ENCODE data around the gene FAM200A.
"Not testable (repeated sequence)": the region's sequence is repeated elsewhere in the genome, so short reads cannot be mapped to it uniquely, and the experiment has no call there.

FAM200A gene

GRCh38 chr7:99545308-99545707 is 6.6 kb downstream of the FAM200A start:
- H3K27ac Mint-ChIP-seq, H3K4me1 Mint-ChIP-seq, CTCF ChIA-PET, H3K4me3 Mint-ChIP-seq, H3K27me3 Mint-ChIP-seq, DNase-seq: not testable (repeated sequence)
- peaks cover 38% of the 10 kb centered on the region for H3K36me3 Mint-ChIP-seq
- peaks cover 40% of the 10 kb centered on the region for H3K9me3 Mint-ChIP-seq

GRCh38 chr7:99543916-99544315 is 8.0 kb downstream of the FAM200A start:
- DNase-seq, result no peak
- peaks cover 27% of the 10 kb centered on the region for H3K36me3 Mint-ChIP-seq
- no peaks in the 10 kb centered on the region for H3K4me1 Mint-ChIP-seq
- CTCF ChIA-PET, result no interaction called here
- no peak overlapping the region for H3K27ac Mint-ChIP-seq
- H3K4me3 Mint-ChIP-seq, result no peak overlapping the region
- H3K27me3 Mint-ChIP-seq, result no peaks in the 10 kb centered on the region
- peaks cover 45% of the 10 kb centered on the region for H3K9me3 Mint-ChIP-seq

GRCh38 chr7:99543081-99543671 is 8.7 kb downstream of the FAM200A start:
- no peaks in the 10 kb centered on the region for H3K4me1 Mint-ChIP-seq
- H3K27ac Mint-ChIP-seq, result no peak overlapping the region
- CTCF ChIA-PET, result no interaction called here
- H3K4me3 Mint-ChIP-seq, result no peak overlapping the region
- H3K27me3 Mint-ChIP-seq, result no peaks in the 10 kb centered on the region
- no peak for DNase-seq
- peaks cover 23% of the 10 kb centered on the region for H3K36me3 Mint-ChIP-seq
- peaks cover 48% of the 10 kb centered on the region for H3K9me3 Mint-ChIP-seq

GRCh38 chr7:99541212-99541611 is 10.7 kb downstream of the FAM200A start:
- DNase-seq, result no peak
- CTCF ChIA-PET, result no interaction called here
- Mint-ChIP-seq H3K27ac (no peak overlapping the region), H3K4me3 (no peak overlapping the region), H3K36me3 (peaks cover 13% of the 10 kb centered on the region), H3K9me3 (peaks cover 57% of the 10 kb centered on the region), H3K4me1 (no peaks in the 10 kb centered on the region), H3K27me3 (no peaks in the 10 kb centered on the region)

- CTCF ChIA-PET, result no interaction called here
- no peak for DNase-seq
- Mint-ChIP-seq H3K27ac (no peak overlapping the region), H3K4me1 (no peaks in the 10 kb centered on the region), H3K36me3 (peaks cover 13% of the 10 kb centered on the region), H3K27me3 (no peaks in the 10 kb centered on the region), H3K4me3 (no peak overlapping the region), H3K9me3 (peaks cover 60% of the 10 kb centered on the region)
Observed at GRCh38 chr7:99540542-99540941, 11.4 kb downstream of the FAM200A start.

GRCh38 chr7:99539213-99539811 is 12.6 kb downstream of the FAM200A start:
- Mint-ChIP-seq H3K36me3 (peaks cover 11% of the 10 kb centered on the region), H3K9me3 (peaks cover 62% of the 10 kb centered on the region), H3K4me1 (no peaks in the 10 kb centered on the region), H3K27me3 (no peaks in the 10 kb centered on the region), H3K27ac (peak overlapping the region; percentile 68), H3K4me3 (no peak overlapping the region)
- CTCF ChIA-PET, result no interaction called here
- no peak for DNase-seq

GRCh38 chr7:99535667-99536066 is 16.2 kb downstream of the FAM200A start:
- CTCF ChIA-PET, result interaction anchor here (0.6 kb wide), 1 partner anchor 267 kb away, joined by 3 read pairs; no protein-coding TSS in a partner anchor
- H3K9me3 Mint-ChIP-seq, result peaks cover 65% of the 10 kb centered on the region
- no peak for DNase-seq
- peaks cover 35% of the 10 kb centered on the region for H3K36me3 Mint-ChIP-seq
- H3K27ac Mint-ChIP-seq, result no peak overlapping the region
- no peaks in the 10 kb centered on the region for H3K27me3 Mint-ChIP-seq
- no peak overlapping the region for H3K4me3 Mint-ChIP-seq
- no peaks in the 10 kb centered on the region for H3K4me1 Mint-ChIP-seq

GRCh38 chr7:99531354-99531765 is 20.6 kb downstream of the FAM200A start:
- H3K27ac Mint-ChIP-seq, result no peak overlapping the region
- H3K9me3 Mint-ChIP-seq, result peaks cover 55% of the 10 kb centered on the region
- no peaks in the 10 kb centered on the region for H3K4me1 Mint-ChIP-seq
- H3K36me3 Mint-ChIP-seq, result peaks cover 70% of the 10 kb centered on the region
- CTCF ChIA-PET, result no interaction called here
- no peaks in the 10 kb centered on the region for H3K27me3 Mint-ChIP-seq
- no peak overlapping the region for H3K4me3 Mint-ChIP-seq
- DNase-seq, result no peak

GRCh38 chr7:99525713-99526440 is 26.0 kb downstream of the FAM200A start:
- no peak overlapping the region for H3K27ac Mint-ChIP-seq

GRCh38 chr7:99521399-99521798 is 30.5 kb downstream of the FAM200A start:
- H3K4me1 Mint-ChIP-seq, result no peaks in the 10 kb centered on the region
- DNase-seq, result no peak
- CTCF ChIA-PET, result no interaction called here
- no peaks in the 10 kb centered on the region for H3K27me3 Mint-ChIP-seq
- H3K27ac Mint-ChIP-seq, result no peak overlapping the region
- no peaks in the 10 kb centered on the region for H3K9me3 Mint-ChIP-seq
- peaks cover 46% of the 10 kb centered on the region for H3K36me3 Mint-ChIP-seq
- H3K4me3 Mint-ChIP-seq, result no peak overlapping the region

More at GRCh38 chr7:99525713-99526440, 26.0 kb downstream of the FAM200A start:
- peaks cover 18% of the 10 kb centered on the region for H3K9me3 Mint-ChIP-seq
- peak; percentile 41 for DNase-seq
- peaks cover 64% of the 10 kb centered on the region for H3K36me3 Mint-ChIP-seq
- CTCF ChIA-PET, result interaction anchor here (0.6 to 1.4 kb wide), 7 partner anchors 99 to 538 kb away, joined by 3 read pairs; no protein-coding TSS in a partner anchor
- no peaks in the 10 kb centered on the region for H3K27me3 Mint-ChIP-seq
- no peak overlapping the region for H3K4me3 Mint-ChIP-seq
- H3K4me1 Mint-ChIP-seq, result no peaks in the 10 kb centered on the region

- Mint-ChIP-seq H3K9me3 (no peaks in the 10 kb centered on the region), H3K27me3 (no peaks in the 10 kb centered on the region), H3K27ac (peak overlapping the region; percentile 64), H3K4me1 (peaks cover 10% of the 10 kb centered on the region), H3K4me3 (no peak overlapping the region), H3K36me3 (peaks cover 35% of the 10 kb centered on the region)
- CTCF ChIA-PET, result interaction anchor here (0.6 kb wide), 1 partner anchor 11 kb away, joined by 3 read pairs; no protein-coding TSS in a partner anchor
- no peak for DNase-seq
Observed at GRCh38 chr7:99514050-99514449, 37.9 kb downstream of the FAM200A start.

- Mint-ChIP-seq H3K27ac (peak overlapping the region; percentile 99), H3K27me3 (no peaks in the 10 kb centered on the region), H3K4me1 (peaks cover 39% of the 10 kb centered on the region), H3K9me3 (no peaks in the 10 kb centered on the region), H3K4me3 (peak overlapping the region; percentile 93), H3K36me3 (peaks cover 12% of the 10 kb centered on the region)
- DNase-seq, result no peak
- CTCF ChIA-PET, result no interaction called here
Observed at GRCh38 chr7:99505324-99505662, 46.6 kb downstream of the FAM200A start.

- Mint-ChIP-seq H3K4me1 (peaks cover 38% of the 10 kb centered on the region), H3K36me3 (peaks cover 15% of the 10 kb centered on the region), H3K9me3 (no peaks in the 10 kb centered on the region), H3K27ac (peak within 1 kb of the TSS; percentile 99), H3K4me3 (peak within 1 kb of the TSS; percentile 93), H3K27me3 (peaks cover 4% of the 10 kb centered on the region)
- peak; percentile 99 for DNase-seq
- CTCF ChIA-PET, result no interaction called here
Observed at GRCh38 chr7:99504603-99505323, 47.2 kb downstream of the FAM200A start, which contains the start of gene ZKSCAN5. Gene ZKSCAN5 (plus strand): TSS chr7:99504662. CDS start chr7:99506045, 1,383 bp downstream.

- peaks cover 20% of the 10 kb centered on the region for H3K36me3 Mint-ChIP-seq
- peaks cover 37% of the 10 kb centered on the region for H3K4me1 Mint-ChIP-seq
- peak overlapping the region; percentile 93 for H3K4me3 Mint-ChIP-seq
- no peak for DNase-seq
- CTCF ChIA-PET, result no interaction called here
- H3K27ac Mint-ChIP-seq, result peak overlapping the region; percentile 99
- peaks cover 4% of the 10 kb centered on the region for H3K27me3 Mint-ChIP-seq
- H3K9me3 Mint-ChIP-seq, result no peaks in the 10 kb centered on the region
Observed at GRCh38 chr7:99504281-99504602, 47.7 kb downstream of the FAM200A start.

Measured in activated naive CD4-positive, alpha-beta T cell treated with anti-CD3 and anti-CD28 coated beads, Interleukin-2, amount 10 ng/mL, durations not matched to agents 7 days and 5 days (primary cell).